Stimulated activated memory B cell treated with anti-CD40 and anti-IgM and Interleukin-4, amounts not matched to agents 10 μg/mL and 1 μg/mL and 100 μg/mL, for 72 hours (primary cell): ENCODE measurements around the gene PRRC2C.

Experiments
- ATAC-seq: fragments of 150-1000 bp; cut with Tn5 transposase; 2 replicates; pipeline ENCODE4 v1.10.0; 2021
- H3K27ac Mint-ChIP-seq: one replicate; pipeline ENCODE4 v1.8.0; 2022; ENCODE audit warnings: mild to moderate bottlenecking, mixed read lengths
- H3K27me3 Mint-ChIP-seq: one replicate; pipeline ENCODE4 v1.8.0; 2022; ENCODE audit warnings: mixed read lengths
- H3K36me3 Mint-ChIP-seq: one replicate; pipeline ENCODE4 v1.8.0; 2022; ENCODE audit warnings: mixed read lengths
- H3K4me1 Mint-ChIP-seq: one replicate; pipeline ENCODE4 v1.8.0; 2022; ENCODE audit warnings: mixed read lengths
- H3K4me3 Mint-ChIP-seq: one replicate; pipeline ENCODE4 v1.8.0; 2022; ENCODE audit warnings: mild to moderate bottlenecking, moderate library complexity, mixed read lengths
- H3K9me3 Mint-ChIP-seq: one replicate; pipeline ENCODE4 v1.8.0; 2022; ENCODE audit warnings: mixed read lengths

The PRRC2C gene

DNA sequence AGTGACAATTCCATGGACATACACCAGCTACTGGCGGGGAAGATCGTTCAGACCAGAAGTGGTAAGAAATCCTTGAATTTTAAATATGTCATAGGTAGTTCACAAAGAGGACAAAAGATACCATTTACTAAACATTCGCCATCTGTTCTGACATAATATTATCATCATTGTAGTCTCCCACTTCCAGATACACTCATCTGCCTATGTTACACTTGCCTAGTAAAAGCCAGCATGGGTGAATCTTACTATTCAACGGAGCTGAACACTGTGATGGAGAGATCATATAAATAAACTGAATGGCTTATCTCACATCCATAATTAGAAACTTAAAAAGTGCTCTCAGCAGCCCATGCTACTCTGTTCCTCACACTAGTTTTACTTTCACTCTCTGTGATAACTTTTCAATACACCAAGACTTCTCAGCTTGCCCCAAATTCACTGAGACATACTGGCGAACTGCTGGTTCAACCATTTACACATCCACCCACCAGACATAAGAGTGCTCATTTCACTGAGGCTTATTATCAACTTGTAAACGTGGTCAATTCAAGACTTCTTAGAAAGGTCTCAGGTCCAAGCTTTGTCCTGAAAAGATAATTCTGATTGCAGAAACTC lies 463 bp upstream of the PRRC2C start:
- Mint-ChIP-seq H3K36me3 (peaks cover 7% of the 10 kb centered on the region), H3K27me3 (no peaks in the 10 kb centered on the region)

DNA sequence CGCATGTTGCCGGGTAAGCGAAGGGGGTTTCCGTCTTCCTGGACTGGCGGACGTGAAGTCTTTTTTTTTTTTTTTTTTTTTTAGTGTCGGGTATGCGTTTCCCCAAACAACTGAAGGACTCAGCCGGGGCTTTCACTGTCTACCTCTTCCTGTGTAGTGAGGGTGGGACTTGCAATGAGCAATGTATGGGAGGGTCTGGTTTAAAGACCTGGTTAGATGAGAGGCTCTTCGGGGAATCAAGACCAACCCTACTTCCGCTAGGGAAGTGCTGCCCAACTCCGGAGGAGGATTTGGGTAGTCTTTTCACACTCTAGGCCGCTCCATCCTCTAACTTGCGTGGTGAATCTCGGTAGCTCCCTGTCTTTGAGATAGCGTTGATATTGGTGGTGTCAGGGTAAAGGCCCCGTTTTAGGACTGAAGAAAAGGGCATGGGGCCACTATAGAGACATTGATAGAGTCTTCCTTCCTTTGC lies 754 bp downstream of the PRRC2C start:
- Mint-ChIP-seq H3K4me1 (peaks cover 56% of the 10 kb centered on the region), H3K36me3 (peaks cover 15% of the 10 kb centered on the region), H3K27ac (peak overlapping the region; percentile 100), H3K27me3 (no peaks in the 10 kb centered on the region), H3K9me3 (no peaks in the 10 kb centered on the region), H3K4me3 (peak overlapping the region; percentile 95)
- peak; percentile 72 for ATAC-seq

More for the DNA sequence above, 463 bp upstream of the PRRC2C start:
- peak; percentile 81 for ATAC-seq
- H3K4me1 Mint-ChIP-seq, result peaks cover 45% of the 10 kb centered on the region
- peak overlapping the region; percentile 95 for H3K4me3 Mint-ChIP-seq
- no peaks in the 10 kb centered on the region for H3K9me3 Mint-ChIP-seq
- H3K27ac Mint-ChIP-seq, result peak overlapping the region; percentile 100

DNA sequence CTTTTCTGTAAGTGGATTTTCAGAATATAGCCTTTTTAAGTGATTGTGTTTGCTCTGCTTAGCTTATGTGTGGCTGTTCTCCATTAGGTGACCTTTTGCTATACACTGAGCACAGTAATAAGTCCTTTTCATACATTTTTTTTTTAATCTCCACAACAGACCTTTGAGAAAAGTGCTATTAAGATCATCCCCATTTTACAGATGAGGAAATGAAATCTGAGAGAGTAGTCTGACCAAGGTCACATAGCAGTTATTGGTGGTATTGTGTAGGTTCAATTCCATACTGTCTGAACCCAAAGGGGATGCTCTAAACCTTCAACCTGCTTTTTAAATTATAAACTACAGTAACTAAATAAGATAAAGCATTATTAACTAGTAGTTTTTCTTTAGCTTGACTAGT lies 1.7 kb downstream of the PRRC2C start:
- ATAC-seq, result no peak
- H3K27ac Mint-ChIP-seq, result peak overlapping the region; percentile 100
- peaks cover 22% of the 10 kb centered on the region for H3K36me3 Mint-ChIP-seq
- no peaks in the 10 kb centered on the region for H3K9me3 Mint-ChIP-seq
- peaks cover 63% of the 10 kb centered on the region for H3K4me1 Mint-ChIP-seq
- H3K27me3 Mint-ChIP-seq, result no peaks in the 10 kb centered on the region
- peak overlapping the region; percentile 95 for H3K4me3 Mint-ChIP-seq

DNA sequence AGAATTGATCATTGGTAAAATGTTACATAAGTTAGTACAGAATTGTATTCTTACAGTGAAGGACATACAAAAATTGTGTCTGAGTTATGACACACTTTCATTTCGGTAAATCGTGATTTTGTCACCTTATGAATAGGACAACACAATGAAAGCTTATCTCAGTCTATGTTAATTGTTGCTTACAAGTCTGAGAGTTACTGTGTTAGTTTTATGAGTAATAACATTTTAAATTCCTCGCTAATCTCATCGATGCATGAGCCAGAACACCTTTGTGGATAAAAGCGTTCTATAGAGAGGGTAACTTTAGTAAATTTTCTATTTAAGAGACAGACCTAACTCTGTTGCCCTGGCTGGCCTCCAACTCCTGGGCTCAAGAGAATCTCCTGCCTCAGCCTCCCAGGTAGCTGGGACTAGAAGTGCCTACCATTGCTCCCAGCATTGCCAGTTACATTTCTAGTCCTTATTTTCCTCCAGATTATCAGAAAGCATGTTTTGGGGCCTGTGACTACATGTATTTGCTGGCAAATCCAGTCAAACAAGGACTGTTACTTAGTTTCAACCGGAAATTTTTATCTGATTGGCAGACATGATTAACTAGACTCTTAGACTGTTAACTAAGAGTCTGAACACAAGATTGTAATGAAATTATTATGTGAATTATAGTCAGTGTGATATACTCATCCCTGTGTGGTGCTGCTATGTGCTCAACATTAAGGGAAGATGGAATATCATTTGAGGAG lies 3.0 kb downstream of the PRRC2C start:
- H3K4me3 Mint-ChIP-seq, result peak overlapping the region; percentile 26
- no peaks in the 10 kb centered on the region for H3K9me3 Mint-ChIP-seq
- no peak for ATAC-seq
- H3K27me3 Mint-ChIP-seq, result no peaks in the 10 kb centered on the region
- H3K36me3 Mint-ChIP-seq, result peaks cover 27% of the 10 kb centered on the region
- H3K4me1 Mint-ChIP-seq, result peaks cover 76% of the 10 kb centered on the region
- H3K27ac Mint-ChIP-seq, result peak overlapping the region; percentile 100

DNA sequence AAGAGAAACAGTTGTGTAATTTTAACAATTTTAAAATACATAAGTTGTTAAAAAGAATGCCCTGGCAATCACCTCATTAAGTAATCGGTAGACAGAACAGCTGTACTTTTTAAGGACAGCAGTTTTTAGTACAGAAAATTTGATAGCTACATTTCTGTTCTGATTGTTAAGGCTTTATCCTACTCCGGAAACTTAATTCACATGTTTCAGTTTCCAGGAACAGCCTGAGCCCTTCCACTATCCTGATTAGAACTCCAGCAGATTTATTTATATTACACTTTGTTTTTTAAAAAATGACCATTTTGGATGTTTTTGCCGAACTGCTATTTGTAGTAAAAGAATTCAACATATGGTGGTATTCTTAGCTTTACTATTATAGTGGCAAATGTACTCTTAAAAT lies 8.7 kb downstream of the PRRC2C start:
- Mint-ChIP-seq H3K27ac (peak overlapping the region; percentile 27), H3K36me3 (peaks cover 32% of the 10 kb centered on the region), H3K4me1 (peaks cover 82% of the 10 kb centered on the region), H3K27me3 (no peaks in the 10 kb centered on the region), H3K4me3 (no peak overlapping the region), H3K9me3 (no peaks in the 10 kb centered on the region)
- ATAC-seq, result no peak

DNA sequence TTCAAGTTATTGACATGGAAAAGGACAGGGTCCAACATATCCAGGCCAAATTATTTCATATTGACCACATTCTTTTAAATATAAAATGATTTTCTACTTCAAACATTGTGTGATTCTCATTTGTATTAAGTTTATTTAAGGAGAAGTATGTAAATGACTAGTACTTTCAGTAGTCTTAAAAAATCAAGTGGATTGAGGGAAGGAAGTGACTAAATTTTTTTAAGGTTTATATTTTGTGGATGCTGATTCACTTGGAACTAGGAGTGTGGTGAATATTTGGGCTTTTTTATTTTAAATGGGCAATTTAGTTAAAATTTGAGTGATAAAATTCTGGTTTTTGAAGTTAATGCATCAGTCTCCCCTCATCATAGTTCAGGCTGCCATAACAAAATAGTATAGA lies 10.1 kb downstream of the PRRC2C start:
- Mint-ChIP-seq H3K27ac (peak overlapping the region; percentile 27), H3K4me1 (peaks cover 84% of the 10 kb centered on the region), H3K9me3 (no peaks in the 10 kb centered on the region), H3K4me3 (no peak overlapping the region), H3K27me3 (no peaks in the 10 kb centered on the region), H3K36me3 (peaks cover 41% of the 10 kb centered on the region)
- ATAC-seq, result no peak

DNA sequence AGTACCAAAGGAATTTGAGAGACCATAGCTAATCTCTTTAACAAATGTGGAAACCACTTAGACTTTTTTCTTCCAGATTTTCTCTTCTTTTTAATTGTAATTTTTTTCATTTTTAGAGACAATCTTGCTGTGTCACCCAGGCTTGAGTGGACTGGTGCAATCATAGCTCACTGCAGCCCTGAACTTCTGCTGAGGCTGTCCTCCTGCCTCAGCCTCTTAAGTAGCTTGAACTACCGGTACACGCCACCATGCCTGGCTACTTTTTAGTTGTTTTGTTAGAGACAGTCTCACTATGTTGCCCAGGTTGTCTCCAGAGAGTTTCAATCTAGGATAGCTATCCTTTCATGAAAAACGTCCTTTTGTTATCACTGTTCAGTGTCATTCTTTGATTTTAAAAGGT lies 15.0 kb downstream of the PRRC2C start:
- no peaks in the 10 kb centered on the region for H3K27me3 Mint-ChIP-seq
- peaks cover 53% of the 10 kb centered on the region for H3K36me3 Mint-ChIP-seq
- ATAC-seq, result no peak
- H3K27ac Mint-ChIP-seq, result no peak overlapping the region
- H3K4me3 Mint-ChIP-seq, result no peak overlapping the region
- peaks cover 87% of the 10 kb centered on the region for H3K4me1 Mint-ChIP-seq
- H3K9me3 Mint-ChIP-seq, result no peaks in the 10 kb centered on the region

DNA sequence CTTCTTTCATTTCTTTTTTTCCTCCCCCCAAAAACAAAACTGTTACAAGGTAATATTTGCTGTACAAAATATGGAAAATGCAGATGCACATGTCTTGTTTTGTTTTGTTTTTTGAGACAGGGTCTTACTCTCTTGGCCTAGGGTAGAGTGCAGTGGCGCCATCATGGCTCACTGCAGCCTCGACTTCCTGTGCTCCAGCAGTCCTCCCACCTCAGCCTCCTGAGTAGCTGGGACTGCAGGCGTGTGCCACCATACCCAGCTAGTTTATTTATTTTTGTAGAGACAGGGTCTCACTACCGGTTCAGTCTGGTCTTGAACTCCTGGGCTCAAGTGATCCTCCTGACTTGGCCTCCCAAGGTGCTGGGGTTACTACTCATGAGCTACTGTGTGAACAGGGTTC lies 15.5 kb downstream of the PRRC2C start:
- no peaks in the 10 kb centered on the region for H3K9me3 Mint-ChIP-seq
- no peak for ATAC-seq
- no peak overlapping the region for H3K27ac Mint-ChIP-seq
- no peak overlapping the region for H3K4me3 Mint-ChIP-seq
- peaks cover 53% of the 10 kb centered on the region for H3K36me3 Mint-ChIP-seq
- no peaks in the 10 kb centered on the region for H3K27me3 Mint-ChIP-seq
- H3K4me1 Mint-ChIP-seq, result peaks cover 87% of the 10 kb centered on the region

DNA sequence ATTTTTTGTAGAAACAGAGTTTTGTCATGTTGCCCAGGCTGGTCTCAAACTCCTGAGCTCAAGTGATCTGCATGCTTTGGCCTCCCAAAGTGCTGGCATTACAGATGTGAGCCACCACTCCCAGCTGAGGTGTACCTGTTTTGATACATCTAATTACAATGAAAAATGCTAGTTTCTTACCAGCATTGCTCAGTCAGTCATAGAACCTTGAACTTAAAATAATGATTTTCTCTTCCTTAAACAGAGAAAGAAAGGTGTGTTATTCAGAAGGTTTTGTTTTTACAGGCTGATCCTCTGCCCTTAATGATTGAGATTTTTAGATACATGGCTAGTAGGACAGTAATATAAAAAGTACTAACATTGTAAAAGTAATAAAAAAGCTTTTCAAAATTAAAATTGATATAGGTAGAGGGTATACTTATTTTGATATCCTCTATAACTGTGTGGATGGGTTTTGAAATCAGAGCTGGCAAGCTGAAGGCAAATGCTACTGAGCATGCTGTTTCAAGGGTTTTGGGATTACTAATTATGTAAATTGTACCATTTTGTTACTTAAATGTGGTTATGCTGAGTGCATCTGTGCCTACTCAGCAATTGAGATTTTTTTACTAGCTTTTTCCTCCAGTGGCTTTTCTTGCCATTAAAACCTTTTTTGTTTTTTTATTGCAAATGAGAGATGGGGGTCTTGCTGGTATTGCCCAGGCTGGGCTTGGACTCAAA lies 16.1 kb downstream of the PRRC2C start:
- Mint-ChIP-seq H3K27me3 (no peaks in the 10 kb centered on the region), H3K4me1 (peaks cover 87% of the 10 kb centered on the region), H3K9me3 (no peaks in the 10 kb centered on the region), H3K4me3 (no peak overlapping the region), H3K27ac (peak overlapping the region; percentile 44), H3K36me3 (peaks cover 57% of the 10 kb centered on the region)
- peak; percentile 69 for ATAC-seq

DNA sequence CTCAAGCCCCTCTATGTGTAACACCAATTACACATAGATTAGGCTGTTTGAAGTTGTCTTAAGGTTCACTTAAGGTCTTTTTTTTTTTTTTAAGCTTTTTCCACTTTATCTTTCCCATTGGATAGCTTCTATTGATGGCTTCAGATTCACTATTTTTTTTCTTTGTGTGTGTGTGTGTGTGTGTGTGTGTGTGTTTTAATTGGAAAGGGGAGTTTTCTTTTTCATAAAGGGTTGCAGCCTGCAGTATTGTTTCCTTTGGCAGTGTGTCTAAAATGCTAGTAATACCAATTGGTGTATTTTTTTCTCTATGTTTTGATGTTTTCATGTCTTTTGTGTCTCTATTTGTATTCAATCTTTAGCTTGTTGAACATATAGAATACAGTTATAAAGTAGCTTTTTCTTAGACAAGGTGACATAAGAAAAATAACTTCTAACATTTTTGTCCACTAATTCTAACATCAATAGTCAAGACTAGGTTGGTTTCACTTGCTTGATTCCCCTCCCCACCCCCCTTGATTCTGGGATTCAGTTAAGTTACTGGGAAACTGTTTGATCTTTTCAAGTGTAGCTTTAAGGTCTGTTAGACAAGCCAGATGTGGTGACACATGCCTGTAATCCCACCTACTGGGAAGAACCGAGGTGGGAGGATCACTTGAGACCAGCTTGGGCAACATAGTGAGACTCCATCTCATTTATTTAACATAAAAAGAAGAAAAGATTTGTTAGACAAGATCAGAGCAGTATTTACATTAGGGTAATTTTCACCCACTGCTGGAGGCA lies 21.4 kb downstream of the PRRC2C start:
- H3K27ac Mint-ChIP-seq, result peak overlapping the region; percentile 55
- H3K27me3 Mint-ChIP-seq, result no peaks in the 10 kb centered on the region
- H3K9me3 Mint-ChIP-seq, result no peaks in the 10 kb centered on the region
- H3K4me1 Mint-ChIP-seq, result peaks cover 95% of the 10 kb centered on the region
- ATAC-seq, result no peak
- peak overlapping the region; percentile 15 for H3K4me3 Mint-ChIP-seq
- H3K36me3 Mint-ChIP-seq, result peaks cover 26% of the 10 kb centered on the region

DNA sequence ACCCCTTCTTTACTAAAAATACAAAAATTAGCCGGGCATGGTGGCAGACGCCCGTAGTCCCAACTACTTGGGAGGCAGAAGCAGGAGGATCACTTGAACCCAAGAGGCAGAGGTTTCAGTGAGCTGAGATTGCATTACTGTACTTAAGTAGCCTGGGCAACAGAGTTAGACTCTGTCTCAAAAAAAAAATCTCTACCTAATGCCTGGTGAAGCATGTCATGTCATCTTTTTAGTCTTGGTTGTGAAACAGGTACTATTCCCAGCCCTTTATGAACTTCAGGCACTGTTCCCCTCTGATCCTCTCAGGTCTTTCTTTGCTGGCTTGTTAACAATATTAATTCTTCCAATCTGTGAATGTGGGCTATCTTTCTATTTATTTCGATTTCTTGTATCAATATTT lies 22.1 kb downstream of the PRRC2C start:
- Mint-ChIP-seq H3K4me3 (no peak overlapping the region), H3K27ac (peak overlapping the region; percentile 55), H3K9me3 (no peaks in the 10 kb centered on the region), H3K36me3 (peaks cover 24% of the 10 kb centered on the region), H3K4me1 (peaks cover 93% of the 10 kb centered on the region), H3K27me3 (no peaks in the 10 kb centered on the region)
- no peak for ATAC-seq

DNA sequence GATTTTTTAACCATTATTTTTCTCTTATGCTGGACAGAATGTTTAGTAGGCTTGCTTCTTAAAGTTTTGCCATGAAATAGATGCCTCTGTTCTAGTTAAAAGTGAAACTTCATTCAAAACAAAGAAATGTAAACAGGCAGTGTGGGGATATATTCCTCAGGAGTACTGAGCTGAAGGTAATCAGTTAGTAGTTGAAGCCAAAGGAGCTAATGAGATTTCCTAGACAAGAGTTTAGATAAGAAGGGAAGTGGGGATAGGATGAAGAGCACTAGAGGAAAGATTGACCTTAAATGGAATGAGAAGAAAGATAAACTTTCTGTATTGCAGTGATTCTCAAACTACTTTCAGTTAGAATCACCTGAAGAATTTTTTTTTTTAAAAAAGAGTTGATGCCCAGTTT lies 23.9 kb downstream of the PRRC2C start:
- Mint-ChIP-seq H3K27ac (no peak overlapping the region), H3K4me3 (no peak overlapping the region), H3K9me3 (no peaks in the 10 kb centered on the region), H3K4me1 (peaks cover 78% of the 10 kb centered on the region), H3K27me3 (no peaks in the 10 kb centered on the region), H3K36me3 (peaks cover 19% of the 10 kb centered on the region)
- ATAC-seq, result no peak

DNA sequence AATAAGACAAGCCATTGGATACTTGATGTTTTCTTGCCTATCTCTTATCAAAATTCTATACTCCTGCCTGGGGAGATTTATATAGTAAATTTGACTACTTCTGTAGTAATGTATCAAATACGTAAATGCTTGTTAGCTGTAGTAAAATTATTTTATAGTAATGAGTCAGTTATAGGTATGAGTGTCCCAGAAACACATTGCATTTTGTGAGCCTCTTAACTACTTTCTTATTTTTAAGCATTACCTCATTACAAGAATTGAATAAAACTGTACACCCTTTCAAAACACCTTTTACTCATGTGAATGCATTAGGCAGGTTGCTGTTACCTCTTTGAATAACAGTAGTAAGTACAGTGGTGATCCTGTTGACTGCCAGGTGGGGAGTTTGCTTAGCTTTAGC lies 28.4 kb downstream of the PRRC2C start:
- Mint-ChIP-seq H3K27me3 (no peaks in the 10 kb centered on the region), H3K27ac (no peak overlapping the region), H3K36me3 (peaks cover 34% of the 10 kb centered on the region), H3K4me3 (no peak overlapping the region), H3K9me3 (no peaks in the 10 kb centered on the region), H3K4me1 (peaks cover 33% of the 10 kb centered on the region)
- ATAC-seq, result no peak

DNA sequence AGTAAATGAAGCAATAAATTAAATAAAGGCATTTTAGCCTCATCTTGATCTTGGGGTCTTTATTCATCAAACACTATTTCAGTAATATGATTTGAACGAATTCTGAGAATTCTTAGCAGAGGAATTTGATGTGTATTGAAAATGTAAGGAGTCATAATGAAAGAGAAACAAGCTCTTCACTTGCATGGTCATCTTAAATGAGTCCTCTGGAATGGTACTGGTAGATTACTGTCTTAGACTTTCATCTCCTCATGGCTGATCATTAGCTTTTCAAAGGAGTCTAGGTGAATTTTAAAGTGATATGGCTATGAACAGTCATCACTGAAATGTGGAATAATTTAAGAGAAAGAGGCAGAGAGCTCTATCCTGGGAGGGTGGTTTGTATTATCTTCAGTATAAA lies 30.0 kb downstream of the PRRC2C start:
- peaks cover 34% of the 10 kb centered on the region for H3K36me3 Mint-ChIP-seq
- H3K4me3 Mint-ChIP-seq, result no peak overlapping the region
- peaks cover 19% of the 10 kb centered on the region for H3K4me1 Mint-ChIP-seq

DNA sequence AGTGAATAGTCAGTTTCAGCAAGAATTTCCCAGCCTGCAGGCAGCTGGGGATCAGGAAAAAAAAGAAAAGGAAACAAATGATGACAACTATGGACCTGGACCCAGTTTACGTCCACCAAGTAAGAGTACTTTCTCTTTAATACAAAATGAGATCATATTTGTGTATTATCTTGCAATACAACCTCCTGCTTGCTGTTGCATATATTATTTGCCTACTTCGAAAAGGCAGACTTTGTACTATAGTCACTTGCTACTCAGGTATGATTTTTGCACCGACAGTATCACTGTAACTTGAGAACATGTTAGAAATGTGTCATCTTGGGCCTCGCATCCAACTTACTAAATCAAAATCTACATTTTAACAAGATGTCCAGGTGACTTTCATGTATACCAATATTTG lies 30.4 kb downstream of the PRRC2C start:
- Mint-ChIP-seq H3K27ac (no peak overlapping the region), H3K4me1 (peaks cover 15% of the 10 kb centered on the region)

More for the DNA sequence above, 30.0 kb downstream of the PRRC2C start:
- Mint-ChIP-seq H3K27ac (peak overlapping the region; percentile 40), H3K9me3 (no peaks in the 10 kb centered on the region), H3K27me3 (no peaks in the 10 kb centered on the region)
- ATAC-seq, result no peak

More for the DNA sequence above, 30.4 kb downstream of the PRRC2C start:
- no peaks in the 10 kb centered on the region for H3K9me3 Mint-ChIP-seq
- no peak for ATAC-seq
- no peaks in the 10 kb centered on the region for H3K27me3 Mint-ChIP-seq
- H3K36me3 Mint-ChIP-seq, result peaks cover 34% of the 10 kb centered on the region
- no peak overlapping the region for H3K4me3 Mint-ChIP-seq
